Neural progenitor cell (in vitro differentiated cells): Measurements from ENCODE around the gene OCA2. TPM values are rescaled to one million over a fixed set of nuclear protein-coding genes. Genes with fewer than 3 reads are reported as not detected.

Experiments
- DNase-seq: peaks from one replicate; pipeline ENCODE4 v3.0.0-alpha.2; 2016; ENCODE audit warnings: low spot score
- H2AFZ ChIP-seq: fragments of 200-600 bp; sonication (generic); replicated peaks from 2 replicates; pipeline ENCODE4 v1.6.1; 2016; ENCODE audit warnings: antibody characterized with exemption
- H3F3A ChIP-seq: fragments of 200-600 bp; sonication (generic); 2 replicates; pipeline ENCODE4 v1.6.1; 2016; ENCODE audit warnings: antibody characterized with exemption, low read depth
- H3K27ac ChIP-seq: fragments of 200-600 bp; sonication (generic); 2 replicates; pipeline ENCODE4 v1.5.1; 2016; ENCODE audit warnings: mild to moderate bottlenecking
- H3K27me3 ChIP-seq: fragments of 200-600 bp; sonication (generic); 2 replicates; pipeline ENCODE4 v1.6.1; 2016; ENCODE audit warnings: mild to moderate bottlenecking, moderate library complexity
- H3K36me3 ChIP-seq: fragments of 200-600 bp; sonication (generic); 2 replicates; pipeline ENCODE4 v1.5.1; 2016
- H3K4me1 ChIP-seq: fragments of 200-600 bp; sonication (generic); 2 replicates; pipeline ENCODE4 v1.6.1; 2016; ENCODE audit warnings: mixed run types
- H3K4me2 ChIP-seq: fragments of 200-600 bp; sonication (generic); 2 replicates; pipeline ENCODE4 v1.6.1; 2016
- H3K4me3 ChIP-seq: fragments of 200-600 bp; sonication (generic); 2 replicates; pipeline ENCODE4 v1.5.1; 2016
- H3K79me2 ChIP-seq: fragments of 200-600 bp; sonication (generic); 2 replicates; pipeline ENCODE4 v1.6.1; 2016; ENCODE audit warnings: low read depth
- H3K9ac ChIP-seq: fragments of 200-600 bp; sonication (generic); 2 replicates; pipeline ENCODE4 v1.6.1; 2016
- H3K9me3 ChIP-seq: fragments of 200-600 bp; sonication (generic); 2 replicates; pipeline ENCODE4 v1.5.1; 2016; ENCODE audit warnings: low read depth
- H4K20me1 ChIP-seq: fragments of 200-600 bp; sonication (generic); 2 replicates; pipeline ENCODE4 v1.6.1; 2016; ENCODE audit warnings: low read depth
- H3K27ac Mint-ChIP-seq: 3 replicates; pipeline ENCODE4 v1.8.0; 2021; ENCODE audit warnings: mixed read lengths
- H3K27me3 Mint-ChIP-seq: 2 replicates; pipeline ENCODE4 v1.8.0; 2022; ENCODE audit warnings: low read depth, mild to moderate bottlenecking, inconsistent platforms, moderate library complexity, mixed read lengths; ENCODE audit not compliant: insufficient read depth
- H3K36me3 Mint-ChIP-seq: 3 replicates; pipeline ENCODE4 v1.8.0; 2021; ENCODE audit warnings: mixed read lengths
- H3K4me1 Mint-ChIP-seq: 3 replicates; pipeline ENCODE4 v1.8.0; 2021; ENCODE audit warnings: mixed read lengths
- H3K4me3 Mint-ChIP-seq: 3 replicates; pipeline ENCODE4 v1.8.0; 2021; ENCODE audit warnings: mild to moderate bottlenecking, moderate library complexity, mixed read lengths
- H3K9me3 Mint-ChIP-seq: 3 replicates; pipeline ENCODE4 v1.8.0; 2020; ENCODE audit warnings: mixed read lengths
- EZH2 ChIP-seq: fragments of 200-600 bp; sonication (generic); IDR thresholded peaks from 2 replicates; pipeline ENCODE4 v1.6.1; 2017; ENCODE audit warnings: antibody characterized with exemption, mild to moderate bottlenecking, moderate library complexity
- EZH2phosphoT487 ChIP-seq: fragments of 200-600 bp; sonication (generic); IDR thresholded peaks from 2 replicates; pipeline ENCODE4 v1.6.1; 2017; ENCODE audit warnings: antibody characterized with exemption
- total RNA-seq: library from RNA; depleted of rRNA; stranded (reverse); fragments of >200 nt; gene quantifications from 2 replicates; pipeline ENCODE4 v1.2.3, GENCODE V29; 2015; ENCODE audit warnings: low replicate concordance
- TF ChIP-seq, protein P1 (sequence below): fragments of 200-600 bp; sonication (generic); IDR thresholded peaks from 2 replicates; pipeline ENCODE4 v1.5.1; 2017; ENCODE audit warnings: antibody characterized with exemption, mild to moderate bottlenecking

Gene OCA2
- total RNA-seq, 1 donor from 2014 or later = 1.0 TPM

DNA sequence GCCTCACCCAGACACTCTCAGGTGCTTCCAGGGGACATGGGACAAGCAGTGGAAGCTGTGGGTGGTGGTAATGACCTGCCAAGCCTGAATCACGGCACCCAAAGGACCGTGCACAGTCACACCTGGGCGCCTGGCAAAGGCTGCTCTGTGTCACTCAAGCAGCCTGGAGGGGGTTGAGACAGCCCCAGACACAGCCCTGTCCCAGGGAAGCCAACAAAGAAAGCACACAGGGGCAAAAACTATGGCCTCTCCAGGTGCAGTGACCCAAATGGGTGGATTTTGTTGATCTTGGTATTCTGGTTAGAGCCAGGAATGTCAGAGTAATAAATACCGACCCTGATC is 15.0 kb upstream of the OCA2 start:
- H3K27ac Mint-ChIP-seq = no peak overlapping the region
- no peak for TF ChIP-seq EZH2phosphoT487
- TF ChIP-seq, protein P1, sequence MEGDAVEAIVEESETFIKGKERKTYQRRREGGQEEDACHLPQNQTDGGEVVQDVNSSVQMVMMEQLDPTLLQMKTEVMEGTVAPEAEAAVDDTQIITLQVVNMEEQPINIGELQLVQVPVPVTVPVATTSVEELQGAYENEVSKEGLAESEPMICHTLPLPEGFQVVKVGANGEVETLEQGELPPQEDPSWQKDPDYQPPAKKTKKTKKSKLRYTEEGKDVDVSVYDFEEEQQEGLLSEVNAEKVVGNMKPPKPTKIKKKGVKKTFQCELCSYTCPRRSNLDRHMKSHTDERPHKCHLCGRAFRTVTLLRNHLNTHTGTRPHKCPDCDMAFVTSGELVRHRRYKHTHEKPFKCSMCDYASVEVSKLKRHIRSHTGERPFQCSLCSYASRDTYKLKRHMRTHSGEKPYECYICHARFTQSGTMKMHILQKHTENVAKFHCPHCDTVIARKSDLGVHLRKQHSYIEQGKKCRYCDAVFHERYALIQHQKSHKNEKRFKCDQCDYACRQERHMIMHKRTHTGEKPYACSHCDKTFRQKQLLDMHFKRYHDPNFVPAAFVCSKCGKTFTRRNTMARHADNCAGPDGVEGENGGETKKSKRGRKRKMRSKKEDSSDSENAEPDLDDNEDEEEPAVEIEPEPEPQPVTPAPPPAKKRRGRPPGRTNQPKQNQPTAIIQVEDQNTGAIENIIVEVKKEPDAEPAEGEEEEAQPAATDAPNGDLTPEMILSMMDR = no peak
- TF ChIP-seq EZH2 = no peak

DNA sequence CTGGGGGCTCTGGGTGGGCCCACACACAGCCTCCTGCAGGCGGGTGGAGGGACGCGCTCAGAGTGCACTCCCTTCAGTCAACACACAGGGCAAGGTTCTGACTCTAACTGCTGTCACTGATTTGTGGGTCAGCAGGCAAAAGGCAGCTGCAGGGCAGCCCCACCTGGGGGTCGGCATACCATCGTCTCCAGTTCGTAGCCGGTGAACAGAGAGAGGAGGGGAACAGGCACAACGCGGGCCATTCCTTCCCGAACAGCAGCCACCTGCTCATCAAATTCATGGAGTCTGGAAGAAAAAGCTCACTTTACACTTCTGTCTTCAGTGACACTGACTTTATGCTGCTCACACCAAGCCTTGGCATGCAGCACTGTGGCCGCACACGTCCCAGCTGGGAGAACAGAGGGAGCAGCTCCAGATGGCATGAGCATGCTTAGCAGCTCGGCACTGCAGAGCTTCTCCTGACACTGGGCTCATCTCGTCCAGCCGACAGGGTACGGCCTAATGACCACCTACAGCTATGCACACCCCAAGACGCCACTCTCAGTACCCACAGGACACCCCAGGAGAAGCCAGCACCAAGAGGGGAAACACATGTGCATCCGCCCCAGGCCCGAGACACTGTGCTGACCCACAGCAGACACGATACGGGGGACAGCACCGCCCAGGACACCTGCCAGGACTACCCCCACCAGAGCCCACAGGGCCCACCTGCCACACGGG is 14.4 kb upstream of the OCA2 start:
- TF ChIP-seq EZH2phosphoT487 (no peak), EZH2 (no peak)
- TF ChIP-seq, protein P1 = no peak

More for the DNA sequence above, 15.0 kb upstream of the OCA2 start:
- Mint-ChIP-seq H3K27me3 (peaks cover 6% of the 10 kb centered on the region), H3K9me3 (no peaks in the 10 kb centered on the region), H3K4me3 (no peak overlapping the region), H3K36me3 (peaks cover 41% of the 10 kb centered on the region), H3K4me1 (peaks cover 4% of the 10 kb centered on the region)
- Histone ChIP-seq H3K9me3 (no peaks in the 10 kb centered on the region), H2AFZ (no peak overlapping the region), H3F3A (no peaks in the 10 kb centered on the region), H3K4me3 (no peak overlapping the region), H3K9ac (no peak overlapping the region), H3K79me2 (no peaks in the 10 kb centered on the region), H3K27me3 (no peaks in the 10 kb centered on the region), H4K20me1 (no peaks in the 10 kb centered on the region), H3K4me1 (no peaks in the 10 kb centered on the region), H3K36me3 (no peaks in the 10 kb centered on the region), H3K27ac (no peak overlapping the region), H3K4me2 (no peak overlapping the region)
- DNase-seq = no peak

GRCh38 chr15:28112962-28113361 is 13.8 kb upstream of the OCA2 start:
- H3K27ac Mint-ChIP-seq = no peak overlapping the region

More for the DNA sequence above, 14.4 kb upstream of the OCA2 start:
- Mint-ChIP-seq H3K36me3 (peaks cover 41% of the 10 kb centered on the region), H3K4me1 (peaks cover 4% of the 10 kb centered on the region), H3K4me3 (no peak overlapping the region), H3K9me3 (no peaks in the 10 kb centered on the region), H3K27me3 (peaks cover 8% of the 10 kb centered on the region), H3K27ac (no peak overlapping the region)
- H3K9ac ChIP-seq = no peak overlapping the region
- H3K4me3 ChIP-seq = no peak overlapping the region
- no peaks in the 10 kb centered on the region for H3K9me3 ChIP-seq
- no peak for DNase-seq
- no peaks in the 10 kb centered on the region for H4K20me1 ChIP-seq
- H3K36me3 ChIP-seq = no peaks in the 10 kb centered on the region
- peaks cover 3% of the 10 kb centered on the region for H3K27me3 ChIP-seq
- no peak overlapping the region for H3K27ac ChIP-seq
- H2AFZ ChIP-seq = no peak overlapping the region
- H3K4me2 ChIP-seq = no peak overlapping the region
- no peaks in the 10 kb centered on the region for H3K4me1 ChIP-seq
- H3K79me2 ChIP-seq = no peaks in the 10 kb centered on the region
- H3F3A ChIP-seq = no peaks in the 10 kb centered on the region

More at GRCh38 chr15:28112962-28113361, 13.8 kb upstream of the OCA2 start:
- Histone ChIP-seq H3K79me2 (no peaks in the 10 kb centered on the region), H3K4me2 (no peak overlapping the region), H3K27ac (no peak overlapping the region), H3K9ac (no peak overlapping the region), H3K4me1 (no peaks in the 10 kb centered on the region), H4K20me1 (no peaks in the 10 kb centered on the region), H3K36me3 (no peaks in the 10 kb centered on the region), H3K27me3 (peaks cover 8% of the 10 kb centered on the region), H3F3A (peaks cover under 1% of the 10 kb centered on the region), H3K4me3 (no peak overlapping the region), H3K9me3 (no peaks in the 10 kb centered on the region), H2AFZ (no peak overlapping the region)
- H3K9me3 Mint-ChIP-seq = no peaks in the 10 kb centered on the region
- TF ChIP-seq, protein P1 = no peak
- TF ChIP-seq EZH2phosphoT487 (no peak), EZH2 (no peak)
- H3K36me3 Mint-ChIP-seq = peaks cover 40% of the 10 kb centered on the region
- H3K4me3 Mint-ChIP-seq = no peak overlapping the region
- peaks cover 4% of the 10 kb centered on the region for H3K4me1 Mint-ChIP-seq
- peaks cover 9% of the 10 kb centered on the region for H3K27me3 Mint-ChIP-seq
- DNase-seq = no peak
